Vagina (tissue), 2 donors: ENCODE data around the gene WWOX. TPM values are rescaled to one million over a fixed set of nuclear protein-coding genes. Genes with fewer than 3 reads are reported as not detected.

Experiments
- DNase-seq, 2 donors: peaks; one replicate each; pipeline ENCODE4 v3.0.0-alpha.2; 2017; ENCODE audit errors: extremely low spot score in 2 of 2
- H3K27ac ChIP-seq: fragments of 200-600 bp; sonication (generic); one replicate; pipeline ENCODE4 v1.5.1; 2019
- H3K27me3 ChIP-seq: fragments of 200-600 bp; sonication (generic); one replicate; pipeline ENCODE4 v1.5.1; 2019
- H3K36me3 ChIP-seq, 2 donors: fragments of 200-600 bp; sonication (generic); one replicate each; pipeline ENCODE4 v1.5.1; 2017 to 2019
- H3K4me1 ChIP-seq: fragments of 200-600 bp; sonication (generic); one replicate; pipeline ENCODE4 v1.5.1; 2019
- H3K4me3 ChIP-seq, 2 donors: fragments of 200-600 bp; sonication (generic); 1 replicate in 1 of 2; 2 replicates in 1 of 2; pipeline ENCODE4 v1.5.1; 2016 to 2019
- H3K9me3 ChIP-seq: fragments of 200-600 bp; sonication (generic); one replicate; pipeline ENCODE4 v1.5.1; 2019
- POLR2A ChIP-seq, 2 donors: fragments of 450-650 bp; IDR thresholded peaks; one replicate each; pipeline ENCODE4 v1.6.1; 2017; ENCODE audit warnings: antibody characterized with exemption in 2 of 2, mild to moderate bottlenecking in 2 of 2, moderate library complexity in 2 of 2
- POLR2AphosphoS5 ChIP-seq, 2 donors: sonication (generic); formaldehyde crosslinking; IDR thresholded peaks; one replicate each; pipeline ENCODE4 v1.9.0; 2017; ENCODE audit warnings: antibody characterized with exemption in 2 of 2, mild to moderate bottlenecking in 2 of 2, low read depth in 1 of 2; ENCODE audit not compliant: insufficient read depth in 1 of 2
- intact Hi-C: fragments of 100-400 bp; cut with DNase I; formaldehyde crosslinking; loops from one replicate; pipeline ENCODE4 v1.15.1; 2023
- total RNA-seq: library from RNA; depleted of rRNA; stranded (reverse); fragments of >200 nt; gene quantifications from one replicate; pipeline ENCODE4 v1.2.3, GENCODE V29; 2016
- TF ChIP-seq, protein P1 (sequence below), 3 experiments: fragments of 450-650 bp in 2 of 3; fragments of 200-600 bp in 1 of 3; sonication (generic) in 1 of 3; IDR thresholded peaks; one replicate each; pipeline ENCODE4 v1.5.1; 2017 to 2019; ENCODE audit warnings: antibody characterized with exemption in 3 of 3, mild to moderate bottlenecking in 2 of 3, moderate library complexity in 2 of 3

WWOX gene
- total RNA-seq, 1 donor from 2014 or later: 33.1 TPM

DNA sequence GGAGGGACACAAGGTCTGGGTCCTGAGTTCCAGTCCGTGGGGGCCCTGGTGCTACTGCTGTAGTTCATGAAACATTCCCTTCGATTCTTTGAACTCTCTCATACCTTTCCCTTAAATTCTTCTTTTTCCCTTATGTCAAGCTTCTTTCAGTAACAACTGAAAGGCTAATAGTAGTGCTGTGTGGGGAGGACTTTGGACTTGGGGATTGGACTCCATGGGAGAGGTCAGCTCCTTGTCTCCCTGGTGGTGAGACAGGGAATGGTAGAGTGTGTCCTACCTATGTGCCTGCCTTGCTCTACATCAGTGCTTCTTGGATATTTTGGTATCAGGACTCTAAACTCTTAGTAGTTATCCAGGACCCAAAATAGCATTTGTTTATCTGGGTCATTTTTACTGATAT, 628.1 kb downstream of the WWOX start:
- H3K4me1 ChIP-seq: no peaks in the 10 kb centered on the region
- no peak overlapping the region for H3K4me3 ChIP-seq
- H3K27ac ChIP-seq: no peak overlapping the region
- DNase-seq: no peak
- no peaks in the 10 kb centered on the region for H3K36me3 ChIP-seq
- intact Hi-C loops: no loop called here
- no peaks in the 10 kb centered on the region for H3K27me3 ChIP-seq
- H3K9me3 ChIP-seq: no peaks in the 10 kb centered on the region
- TF ChIP-seq POLR2AphosphoS5 (IDR thresholded peaks at IDR 0.05; ENCODE audit: insufficient read depth in 1 of 2, low read depth in 1 of 2): no peak
- TF ChIP-seq POLR2A (IDR thresholded peaks at IDR 0.05): no peak
- TF ChIP-seq, protein P1, sequence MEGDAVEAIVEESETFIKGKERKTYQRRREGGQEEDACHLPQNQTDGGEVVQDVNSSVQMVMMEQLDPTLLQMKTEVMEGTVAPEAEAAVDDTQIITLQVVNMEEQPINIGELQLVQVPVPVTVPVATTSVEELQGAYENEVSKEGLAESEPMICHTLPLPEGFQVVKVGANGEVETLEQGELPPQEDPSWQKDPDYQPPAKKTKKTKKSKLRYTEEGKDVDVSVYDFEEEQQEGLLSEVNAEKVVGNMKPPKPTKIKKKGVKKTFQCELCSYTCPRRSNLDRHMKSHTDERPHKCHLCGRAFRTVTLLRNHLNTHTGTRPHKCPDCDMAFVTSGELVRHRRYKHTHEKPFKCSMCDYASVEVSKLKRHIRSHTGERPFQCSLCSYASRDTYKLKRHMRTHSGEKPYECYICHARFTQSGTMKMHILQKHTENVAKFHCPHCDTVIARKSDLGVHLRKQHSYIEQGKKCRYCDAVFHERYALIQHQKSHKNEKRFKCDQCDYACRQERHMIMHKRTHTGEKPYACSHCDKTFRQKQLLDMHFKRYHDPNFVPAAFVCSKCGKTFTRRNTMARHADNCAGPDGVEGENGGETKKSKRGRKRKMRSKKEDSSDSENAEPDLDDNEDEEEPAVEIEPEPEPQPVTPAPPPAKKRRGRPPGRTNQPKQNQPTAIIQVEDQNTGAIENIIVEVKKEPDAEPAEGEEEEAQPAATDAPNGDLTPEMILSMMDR (IDR thresholded peaks at IDR 0.05): no peak

- H3K9me3 ChIP-seq: no peaks in the 10 kb centered on the region
- no peaks in the 10 kb centered on the region for H3K4me1 ChIP-seq
- intact Hi-C loops: no loop called here
- DNase-seq: no peak
- H3K27ac ChIP-seq: no peak overlapping the region
- TF ChIP-seq POLR2AphosphoS5 (IDR thresholded peaks at IDR 0.05; ENCODE audit: insufficient read depth in 1 of 2, low read depth in 1 of 2): no peak
- TF ChIP-seq POLR2A (IDR thresholded peaks at IDR 0.05): no peak
- TF ChIP-seq, protein P1 (IDR thresholded peaks at IDR 0.05): no peak
- H3K4me3 ChIP-seq: no peak overlapping the region
- no peaks in the 10 kb centered on the region for H3K27me3 ChIP-seq
- no peaks in the 10 kb centered on the region for H3K36me3 ChIP-seq
Measured at GRCh38 chr16:78729687-78730086, 630.2 kb downstream of the WWOX start.

GRCh38 chr16:78731785-78732184, 632.3 kb downstream of the WWOX start:
- H3K36me3 ChIP-seq: no peaks in the 10 kb centered on the region
- H3K27me3 ChIP-seq: no peaks in the 10 kb centered on the region
- H3K27ac ChIP-seq: no peak overlapping the region
- TF ChIP-seq, protein P1 (IDR thresholded peaks at IDR 0.05): no peak
- TF ChIP-seq POLR2A (IDR thresholded peaks at IDR 0.05) (no peak), POLR2AphosphoS5 (IDR thresholded peaks at IDR 0.05; ENCODE audit: insufficient read depth in 1 of 2, low read depth in 1 of 2) (no peak)
- no peaks in the 10 kb centered on the region for H3K4me1 ChIP-seq
- H3K9me3 ChIP-seq: no peaks in the 10 kb centered on the region
- intact Hi-C loops: no loop called here
- no peak for DNase-seq
- H3K4me3 ChIP-seq: no peak overlapping the region

- DNase-seq: no peak
- TF ChIP-seq, protein P1 (IDR thresholded peaks at IDR 0.05): no peak
- TF ChIP-seq POLR2A (IDR thresholded peaks at IDR 0.05) (no peak), POLR2AphosphoS5 (IDR thresholded peaks at IDR 0.05; ENCODE audit: insufficient read depth in 1 of 2, low read depth in 1 of 2) (no peak)
- Histone ChIP-seq H3K9me3 (no peaks in the 10 kb centered on the region), H3K27me3 (no peaks in the 10 kb centered on the region), H3K27ac (no peak overlapping the region), H3K36me3 (no peaks in the 10 kb centered on the region), H3K4me1 (no peaks in the 10 kb centered on the region), H3K4me3 (no peak overlapping the region)
- intact Hi-C loops: no loop called here
Measured at GRCh38 chr16:78732696-78733095, 633.2 kb downstream of the WWOX start.

- H3K9me3 ChIP-seq: no peaks in the 10 kb centered on the region
- no peak overlapping the region for H3K4me3 ChIP-seq
- no peaks in the 10 kb centered on the region for H3K4me1 ChIP-seq
- H3K27me3 ChIP-seq: no peaks in the 10 kb centered on the region
- intact Hi-C loops: no loop called here
- DNase-seq: no peak
- no peak overlapping the region for H3K27ac ChIP-seq
- TF ChIP-seq, protein P1 (IDR thresholded peaks at IDR 0.05): no peak
- TF ChIP-seq POLR2A (IDR thresholded peaks at IDR 0.05): no peak
- TF ChIP-seq POLR2AphosphoS5 (IDR thresholded peaks at IDR 0.05; ENCODE audit: insufficient read depth in 1 of 2, low read depth in 1 of 2): no peak
- H3K36me3 ChIP-seq: no peaks in the 10 kb centered on the region
Measured at GRCh38 chr16:78735337-78735736, 635.9 kb downstream of the WWOX start.
